Fibroblast of lung (primary cell): ENCODE data around the gene SNAP29. TPM values are rescaled to one million over a fixed set of nuclear protein-coding genes. Genes with fewer than 3 reads are reported as not detected.

Experiments used
- DNase-seq, 2 donors: peaks; one replicate each; pipeline versions ENCODE4 v3.0.0 to v3.0.0-alpha.2; 2010; ENCODE audit warnings: low read depth in 2 of 2
- H2AFZ ChIP-seq: 2 replicates; pipeline ENCODE4 v1.5.1; 2012; ENCODE audit warnings: low read length, control low read depth, inconsistent platforms
- H3K27ac ChIP-seq: 2 replicates; pipeline ENCODE4 v1.5.1; 2011; ENCODE audit warnings: low read length, control low read depth; ENCODE audit not compliant: insufficient read depth
- H3K27me3 ChIP-seq: 2 replicates; pipeline ENCODE4 v1.5.1; 2011; ENCODE audit warnings: mild to moderate bottlenecking, low read length; ENCODE audit not compliant: control insufficient read depth, insufficient read depth
- H3K36me3 ChIP-seq: 2 replicates; pipeline ENCODE4 v1.5.1; 2011; ENCODE audit warnings: low read length; ENCODE audit not compliant: control insufficient read depth, insufficient read depth
- H3K4me1 ChIP-seq: 2 replicates; pipeline ENCODE4 v1.5.1; 2011; ENCODE audit warnings: low read length; ENCODE audit not compliant: control insufficient read depth, insufficient read depth; ENCODE audit errors: extremely low read depth
- H3K4me2 ChIP-seq: 2 replicates; pipeline ENCODE4 v1.5.1; 2011; ENCODE audit warnings: low read length, control low read depth; ENCODE audit not compliant: insufficient read depth; ENCODE audit errors: extremely low read depth
- H3K4me3 ChIP-seq, 4 experiments: fragments of 200-600 bp in 1 of 4; sonication (generic) in 1 of 4; replicated peaks in 1 of 4; 2 replicates each; pipeline ENCODE4 v1.5.1; 2011 to 2016; ENCODE audit warnings: low read length in 4 of 4, low read depth in 3 of 4, mild to moderate bottlenecking in 3 of 4, control low read depth in 2 of 4, inconsistent platforms in 1 of 4, mixed read lengths in 1 of 4; ENCODE audit not compliant: insufficient read depth in 1 of 4; ENCODE audit errors: control extremely low read depth in 1 of 4
- H3K79me2 ChIP-seq: 2 replicates; pipeline ENCODE4 v1.5.1; 2012; ENCODE audit warnings: mild to moderate bottlenecking, low read length, inconsistent platforms; ENCODE audit not compliant: control insufficient read depth, insufficient read depth
- H3K9ac ChIP-seq: 2 replicates; pipeline ENCODE4 v1.5.1; 2011; ENCODE audit warnings: mild to moderate bottlenecking, low read length, control low read depth; ENCODE audit not compliant: insufficient read depth
- H3K9me3 ChIP-seq: 2 replicates; pipeline ENCODE4 v1.5.1; 2012; ENCODE audit warnings: low read depth, low read length; ENCODE audit not compliant: control insufficient read depth, insufficient read depth
- H4K20me1 ChIP-seq: 2 replicates; pipeline ENCODE4 v1.5.1; 2011; ENCODE audit warnings: low read length; ENCODE audit not compliant: control insufficient read depth, insufficient read depth; ENCODE audit errors: extremely low read depth
- EZH2 ChIP-seq: IDR thresholded peaks from 2 replicates; pipeline ENCODE4 v1.5.1; 2012; ENCODE audit warnings: low read length, control low read depth, mild to moderate bottlenecking; ENCODE audit errors: missing control alignments
- polyA plus RNA-seq, 2 donors: library from polyadenylated mRNA; depleted of rRNA in 1 of 2; stranded (reverse) in 1 of 2; unstranded in 1 of 2; fragments of >200 nt; gene quantifications; 2 replicates each; pipeline ENCODE4 v1.2.1, GENCODE V29; 2011 to 2012; ENCODE audit warnings: missing spikeins in 1 of 2
- total RNA-seq: library from RNA; depleted of rRNA; stranded (reverse); fragments of >200 nt; gene quantifications from 2 replicates; pipeline ENCODE4 v1.2.1, GENCODE V29; 2014
- TF ChIP-seq, protein P1 (sequence below), 2 donors: IDR thresholded peaks in 1 of 2; conservative IDR thresholded peaks in 1 of 2; 1 replicate in 1 of 2; 2 replicates in 1 of 2; pipeline ENCODE4 v1.5.1; 2011 to 2012; ENCODE audit warnings: low read length in 2 of 2, control low read depth in 1 of 2, inconsistent platforms in 1 of 2, low read depth in 1 of 2, mild to moderate bottlenecking in 1 of 2

SNAP29 gene
- total and polyA plus RNA-seq, 2 donors (not counting 1 experiment from before 2014, with no cell fraction given): 10.6 to 36.1 TPM

DNA sequence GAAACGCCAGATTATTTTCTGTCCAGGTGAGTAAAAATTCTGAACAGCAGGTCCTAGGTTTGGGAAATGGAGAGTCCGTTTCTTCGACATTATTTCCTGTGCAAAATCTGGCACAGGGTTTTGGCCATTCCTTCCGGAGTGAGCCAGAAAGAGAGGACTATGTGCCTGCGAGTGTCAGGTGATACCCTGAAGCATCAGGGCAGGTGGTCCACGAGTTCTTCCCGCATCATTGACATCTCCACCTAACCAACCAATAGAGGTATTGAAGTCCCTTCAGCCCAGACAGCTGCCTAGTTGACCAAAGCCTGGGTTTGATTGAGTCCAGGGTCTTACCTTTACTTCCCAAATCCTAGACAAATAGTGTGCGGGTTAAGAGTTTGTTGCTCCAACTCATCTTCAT lies 808 bp downstream of the SNAP29 start:
- no peaks in the 10 kb centered on the region for H3K9me3 ChIP-seq
- H3K79me2 ChIP-seq: peaks cover 38% of the 10 kb centered on the region
- TF ChIP-seq, protein P1, sequence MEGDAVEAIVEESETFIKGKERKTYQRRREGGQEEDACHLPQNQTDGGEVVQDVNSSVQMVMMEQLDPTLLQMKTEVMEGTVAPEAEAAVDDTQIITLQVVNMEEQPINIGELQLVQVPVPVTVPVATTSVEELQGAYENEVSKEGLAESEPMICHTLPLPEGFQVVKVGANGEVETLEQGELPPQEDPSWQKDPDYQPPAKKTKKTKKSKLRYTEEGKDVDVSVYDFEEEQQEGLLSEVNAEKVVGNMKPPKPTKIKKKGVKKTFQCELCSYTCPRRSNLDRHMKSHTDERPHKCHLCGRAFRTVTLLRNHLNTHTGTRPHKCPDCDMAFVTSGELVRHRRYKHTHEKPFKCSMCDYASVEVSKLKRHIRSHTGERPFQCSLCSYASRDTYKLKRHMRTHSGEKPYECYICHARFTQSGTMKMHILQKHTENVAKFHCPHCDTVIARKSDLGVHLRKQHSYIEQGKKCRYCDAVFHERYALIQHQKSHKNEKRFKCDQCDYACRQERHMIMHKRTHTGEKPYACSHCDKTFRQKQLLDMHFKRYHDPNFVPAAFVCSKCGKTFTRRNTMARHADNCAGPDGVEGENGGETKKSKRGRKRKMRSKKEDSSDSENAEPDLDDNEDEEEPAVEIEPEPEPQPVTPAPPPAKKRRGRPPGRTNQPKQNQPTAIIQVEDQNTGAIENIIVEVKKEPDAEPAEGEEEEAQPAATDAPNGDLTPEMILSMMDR (conservative IDR thresholded peaks at IDR 0.05 in 1 of 2, IDR thresholded peaks at IDR 0.05 in 1 of 2; ENCODE audit: low read depth in 1 of 2, low read length in 2 of 2): no peak

DNA sequence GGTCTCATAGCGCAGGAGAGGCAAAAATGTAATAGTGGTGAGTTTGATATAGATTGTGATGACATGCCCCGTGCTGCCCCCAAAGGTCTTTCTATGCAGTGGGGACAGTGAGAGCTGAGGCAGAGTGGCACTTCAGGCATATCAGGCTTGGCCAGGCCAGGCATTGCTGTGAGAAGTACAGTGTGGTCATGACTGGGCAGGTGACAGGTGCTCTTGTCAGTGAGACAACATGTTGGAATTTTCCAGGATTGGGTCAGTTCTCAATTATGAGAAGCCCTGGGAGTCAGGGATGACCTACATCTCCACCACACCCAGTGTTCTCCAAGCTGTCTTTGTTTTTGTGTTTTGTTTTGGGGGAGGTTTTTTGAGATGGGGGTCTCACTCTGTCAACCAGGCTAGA lies 3.7 kb downstream of the SNAP29 start:
- Histone ChIP-seq H3K4me3 (no peak overlapping the region), H4K20me1 (no peaks in the 10 kb centered on the region), H3K9ac (no peak overlapping the region), H3K9me3 (no peaks in the 10 kb centered on the region), H3K79me2 (peaks cover 18% of the 10 kb centered on the region), H2AFZ (no peak overlapping the region), H3K4me1 (peaks cover 7% of the 10 kb centered on the region), H3K4me2 (no peak overlapping the region), H3K36me3 (peaks cover 3% of the 10 kb centered on the region), H3K27me3 (no peaks in the 10 kb centered on the region), H3K27ac (no peak overlapping the region)
- TF ChIP-seq, protein P1 (conservative IDR thresholded peaks at IDR 0.05 in 1 of 2, IDR thresholded peaks at IDR 0.05 in 1 of 2; ENCODE audit: low read depth in 1 of 2, low read length in 2 of 2): no peak
- TF ChIP-seq EZH2: no peak
- DNase-seq: no peak

More for the DNA sequence above, 808 bp downstream of the SNAP29 start:
- Histone ChIP-seq H3K36me3 (peaks cover 3% of the 10 kb centered on the region), H4K20me1 (no peaks in the 10 kb centered on the region), H2AFZ (no peak overlapping the region), H3K4me2 (peak overlapping the region; percentile 64), H3K9ac (peak overlapping the region; percentile 84), H3K4me1 (peaks cover 5% of the 10 kb centered on the region), H3K27ac (peak overlapping the region; percentile 81), H3K4me3 (peak overlapping the region; percentile 91 to 98 (median 94)), H3K27me3 (no peaks in the 10 kb centered on the region)
- DNase-seq: no peak

DNA sequence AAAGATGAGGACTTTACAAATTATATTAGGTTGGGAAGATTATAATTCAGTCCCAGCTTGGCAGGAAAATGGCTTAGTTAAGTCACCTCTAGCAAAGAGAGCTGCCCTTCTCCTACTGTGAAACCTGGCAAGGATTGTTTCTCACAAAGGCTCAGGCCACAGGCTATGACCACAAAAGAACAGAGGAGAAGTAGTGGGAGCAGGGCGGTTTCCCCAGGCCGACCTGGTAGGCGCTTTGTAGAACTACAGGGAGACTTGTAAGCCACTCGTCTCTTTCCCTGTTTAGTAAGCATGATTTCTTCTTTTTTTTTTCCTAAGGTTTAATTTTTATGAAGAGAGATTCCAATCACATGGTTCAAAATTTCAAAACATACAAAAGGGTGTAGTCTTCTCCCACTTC lies 4.6 kb downstream of the SNAP29 start:
- H3K27me3 ChIP-seq: no peaks in the 10 kb centered on the region
- H3K4me1 ChIP-seq: peaks cover 11% of the 10 kb centered on the region
- no peak overlapping the region for H2AFZ ChIP-seq
- H3K27ac ChIP-seq: no peak overlapping the region
- TF ChIP-seq EZH2: no peak
- TF ChIP-seq, protein P1 (conservative IDR thresholded peaks at IDR 0.05 in 1 of 2, IDR thresholded peaks at IDR 0.05 in 1 of 2; ENCODE audit: low read depth in 1 of 2, low read length in 2 of 2): no peak
- H3K4me3 ChIP-seq: no peak overlapping the region
- H3K9ac ChIP-seq: no peak overlapping the region
- no peaks in the 10 kb centered on the region for H3K9me3 ChIP-seq
- H3K36me3 ChIP-seq: peaks cover 3% of the 10 kb centered on the region
- no peaks in the 10 kb centered on the region for H4K20me1 ChIP-seq
- DNase-seq: no peak
- no peak overlapping the region for H3K4me2 ChIP-seq
- peaks cover 12% of the 10 kb centered on the region for H3K79me2 ChIP-seq
